SIG-M5 (cell line): ENCODE measurements around the gene RABEP1.

Experiments
- DNase-seq: peaks from one replicate; lab custom pipeline; 2025; lab: John Stamatoyannopoulos, UW

Gene RABEP1

GRCh38 chr17:5272322-5272721 is 9.8 kb upstream of the RABEP1 start:
- DNase-seq, result no peak

- DNase-seq, result no peak
Measured at GRCh38 chr17:5282642-5283217, 646 bp downstream of the RABEP1 start.

- DNase-seq, result no peak
Measured at GRCh38 chr17:5283571-5284315, 1.7 kb downstream of the RABEP1 start.

GRCh38 chr17:5284681-5285080 is 2.6 kb downstream of the RABEP1 start:
- DNase-seq, result no peak

GRCh38 chr17:5286846-5287245 is 4.8 kb downstream of the RABEP1 start:
- no peak for DNase-seq

GRCh38 chr17:5291683-5292350 is 9.7 kb downstream of the RABEP1 start:
- DNase-seq, result no peak

GRCh38 chr17:5297245-5297644 is 15.2 kb downstream of the RABEP1 start:
- no peak for DNase-seq

GRCh38 chr17:5299383-5299782 is 17.3 kb downstream of the RABEP1 start:
- no peak for DNase-seq

GRCh38 chr17:5304636-5305035 is 22.6 kb downstream of the RABEP1 start:
- DNase-seq, result no peak

- no peak for DNase-seq
Measured at GRCh38 chr17:5309851-5310250, 27.8 kb downstream of the RABEP1 start.

- DNase-seq, result no peak
Measured at GRCh38 chr17:5325851-5326250, 43.8 kb downstream of the RABEP1 start.

- DNase-seq, result no peak
Measured at GRCh38 chr17:5329784-5330557, 47.9 kb downstream of the RABEP1 start.

GRCh38 chr17:5330981-5331380 is 48.9 kb downstream of the RABEP1 start:
- no peak for DNase-seq

- DNase-seq, result no peak
Measured at GRCh38 chr17:5331506-5331905, 49.4 kb downstream of the RABEP1 start.

GRCh38 chr17:5344914-5345313 is 62.8 kb downstream of the RABEP1 start:
- no peak for DNase-seq

GRCh38 chr17:5352681-5353289 is 70.7 kb downstream of the RABEP1 start:
- no peak for DNase-seq

- DNase-seq, result no peak
Measured at GRCh38 chr17:5354310-5354709, 72.2 kb downstream of the RABEP1 start.

- no peak for DNase-seq
Measured at GRCh38 chr17:5354886-5355415, 72.9 kb downstream of the RABEP1 start.

- no peak for DNase-seq
Measured at GRCh38 chr17:5355421-5356129, 73.5 kb downstream of the RABEP1 start.

GRCh38 chr17:5361426-5361825 is 79.3 kb downstream of the RABEP1 start:
- no peak for DNase-seq

- no peak for DNase-seq
Measured at GRCh38 chr17:5362162-5362811, 80.2 kb downstream of the RABEP1 start.
